HG02840 (cell line): Measurements from ENCODE around the gene EIF4B.
"Not testable (repeated sequence)": the region's sequence is repeated elsewhere in the genome, so short reads cannot be mapped to it uniquely, and the experiment has no call there.

Source experiments
- ATAC-seq: cut with Tn5 transposase; IDR thresholded peaks from one replicate; pipeline ENCODE4 v1.9.1; 2021; ENCODE audit warnings: mild to moderate bottlenecking, moderate library complexity, moderate number of reproducible peaks; ENCODE audit not compliant: unreplicated experiment, low FRiP score

Gene EIF4B, protein sequence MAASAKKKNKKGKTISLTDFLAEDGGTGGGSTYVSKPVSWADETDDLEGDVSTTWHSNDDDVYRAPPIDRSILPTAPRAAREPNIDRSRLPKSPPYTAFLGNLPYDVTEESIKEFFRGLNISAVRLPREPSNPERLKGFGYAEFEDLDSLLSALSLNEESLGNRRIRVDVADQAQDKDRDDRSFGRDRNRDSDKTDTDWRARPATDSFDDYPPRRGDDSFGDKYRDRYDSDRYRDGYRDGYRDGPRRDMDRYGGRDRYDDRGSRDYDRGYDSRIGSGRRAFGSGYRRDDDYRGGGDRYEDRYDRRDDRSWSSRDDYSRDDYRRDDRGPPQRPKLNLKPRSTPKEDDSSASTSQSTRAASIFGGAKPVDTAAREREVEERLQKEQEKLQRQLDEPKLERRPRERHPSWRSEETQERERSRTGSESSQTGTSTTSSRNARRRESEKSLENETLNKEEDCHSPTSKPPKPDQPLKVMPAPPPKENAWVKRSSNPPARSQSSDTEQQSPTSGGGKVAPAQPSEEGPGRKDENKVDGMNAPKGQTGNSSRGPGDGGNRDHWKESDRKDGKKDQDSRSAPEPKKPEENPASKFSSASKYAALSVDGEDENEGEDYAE

GRCh38 chr12:53005986-53006809 lies at the start of gene EIF4B:
EIF4B (plus strand) TSS chr12:53006456; CDS start chr12:53006484, 28 bp downstream.
- ATAC-seq, result peak; percentile 75

- ATAC-seq, result no peak
Observed at GRCh38 chr12:52956987-52957386, 49.3 kb upstream of the EIF4B start.

GRCh38 chr12:52964556-52965336 lies 41.5 kb upstream of the EIF4B start:
- ATAC-seq, result no peak

- no peak for ATAC-seq
Observed at GRCh38 chr12:52965337-52965731, 40.9 kb upstream of the EIF4B start.

DNA sequence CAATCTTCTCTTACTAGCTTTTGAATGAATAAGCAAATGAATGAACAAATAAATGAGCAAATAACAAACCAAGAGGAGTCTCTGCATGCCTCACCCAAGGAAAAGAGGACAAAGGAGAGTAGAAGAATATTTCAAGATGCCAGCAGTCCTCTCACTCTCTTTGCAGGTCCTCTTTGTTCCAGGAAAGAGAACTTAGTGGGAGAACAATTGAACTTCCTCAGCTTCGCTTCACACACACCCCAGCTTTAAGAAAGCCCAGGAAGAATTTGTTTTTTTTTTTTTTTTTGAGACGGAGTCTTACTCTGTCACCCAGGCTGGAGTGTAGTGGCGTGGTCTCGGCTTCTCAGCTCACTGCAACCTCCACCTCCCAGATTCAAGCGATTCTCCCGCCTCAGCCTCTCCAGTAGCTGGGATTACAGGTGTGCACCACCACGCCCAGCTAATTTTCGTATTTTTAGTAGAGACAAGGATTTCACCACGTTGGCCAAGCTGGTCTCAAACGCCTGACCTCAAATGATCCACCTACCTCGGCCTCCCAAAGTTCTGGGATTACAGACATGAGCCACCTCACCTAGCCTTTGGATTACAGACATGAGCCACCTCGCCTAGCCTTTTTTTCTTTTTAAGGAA lies 37.0 kb upstream of the EIF4B start:
- no peak for ATAC-seq

DNA sequence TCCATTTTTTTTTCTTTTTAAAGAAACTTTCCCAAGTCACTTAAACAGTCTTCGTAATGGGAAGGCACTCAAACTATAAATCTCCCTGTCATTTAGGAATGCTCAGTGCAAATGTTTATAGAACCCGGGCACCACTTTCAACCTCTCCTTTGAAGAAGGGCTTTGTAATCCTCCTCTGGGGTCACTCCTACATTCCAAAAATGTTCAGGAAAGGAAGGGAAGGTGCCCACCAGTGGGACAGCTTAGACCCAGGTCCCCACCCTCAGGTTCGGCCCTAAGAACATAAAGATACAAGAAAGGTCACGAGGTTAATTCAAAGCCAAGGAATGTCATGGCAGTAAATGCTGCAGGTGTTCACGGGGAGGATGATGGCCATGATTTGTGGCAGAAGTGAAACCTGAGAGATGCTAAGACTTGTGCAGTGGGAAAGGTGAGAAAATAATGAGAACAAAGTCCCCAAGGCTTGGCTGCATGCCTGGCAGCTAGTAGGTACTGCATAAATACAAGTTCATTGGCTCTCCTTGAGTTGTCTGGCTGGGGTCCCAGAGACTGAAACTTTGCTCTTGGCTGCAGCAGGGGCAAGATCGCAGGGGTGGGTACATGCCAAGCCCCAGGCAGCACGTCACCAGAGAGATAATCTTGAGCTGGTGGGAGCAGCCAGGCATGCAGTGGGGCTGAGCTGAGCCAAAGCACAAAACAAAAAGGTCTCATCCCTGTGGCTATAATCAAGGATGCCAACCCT lies 36.3 kb upstream of the EIF4B start:
- ATAC-seq, result no peak

GRCh38 chr12:52971679-52972329 lies 34.5 kb upstream of the EIF4B start:
- no peak for ATAC-seq

DNA sequence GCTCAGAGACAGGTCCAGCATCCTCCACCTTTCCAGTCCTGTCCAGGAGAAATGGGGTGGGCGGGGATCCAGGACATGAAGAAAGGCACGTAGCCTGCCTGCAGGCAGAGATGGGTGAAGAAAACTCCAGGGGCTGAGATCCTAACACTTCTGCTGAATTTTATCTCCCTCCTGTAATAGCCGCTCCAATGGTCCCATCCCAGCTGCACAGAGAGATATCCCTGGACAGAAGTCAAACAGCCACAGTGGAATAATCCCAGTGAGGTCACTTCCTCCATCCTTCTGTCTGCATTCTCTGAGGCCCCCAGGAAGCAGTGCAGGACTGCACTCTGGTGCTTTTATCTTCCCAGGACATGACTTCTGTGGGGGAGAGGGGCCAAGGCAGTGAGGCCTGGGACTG lies 31.1 kb upstream of the EIF4B start:
- ATAC-seq, result no peak

DNA sequence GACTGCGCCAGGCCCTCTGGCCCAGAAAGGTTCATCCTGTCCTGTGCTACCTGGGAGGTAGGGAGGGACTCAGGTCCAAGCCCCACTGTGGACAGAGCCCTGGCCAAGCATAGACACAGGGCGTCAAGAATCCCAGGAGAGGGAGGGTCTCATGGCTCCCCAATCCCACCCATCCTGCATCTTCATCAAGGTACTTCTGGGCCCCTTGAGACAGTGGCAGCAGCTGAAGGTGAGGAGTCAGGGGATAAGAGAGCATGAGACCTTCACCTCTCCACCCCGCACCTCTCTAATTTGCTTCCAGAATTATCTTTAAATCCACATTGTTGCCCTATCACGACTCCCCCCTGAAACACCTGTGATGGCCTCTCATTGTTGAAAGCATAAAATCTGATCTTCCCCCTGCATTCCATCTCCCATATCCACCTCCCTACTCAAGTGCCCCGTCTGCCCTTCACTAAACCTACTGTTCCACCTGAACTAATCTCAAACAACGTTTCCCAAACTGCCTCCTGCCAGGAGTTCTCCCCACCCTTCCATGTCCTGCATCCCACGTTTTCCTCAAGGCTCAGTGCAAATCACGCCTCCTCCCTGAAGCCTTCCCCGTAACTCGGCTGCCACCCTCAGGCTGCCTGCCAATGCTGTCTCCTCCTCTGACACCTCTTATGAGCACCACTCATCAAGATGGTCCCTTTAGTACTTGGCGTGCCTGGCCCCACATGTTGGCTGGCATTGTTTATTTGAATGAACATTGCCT lies 30.3 kb upstream of the EIF4B start:
- no peak for ATAC-seq

GRCh38 chr12:52976574-52977071 lies 29.6 kb upstream of the EIF4B start:
- no peak for ATAC-seq

- ATAC-seq, result no peak
Observed at GRCh38 chr12:52977170-52977569, 29.1 kb upstream of the EIF4B start.

GRCh38 chr12:52980096-52980649 lies 26.1 kb upstream of the EIF4B start:
- no peak for ATAC-seq

DNA sequence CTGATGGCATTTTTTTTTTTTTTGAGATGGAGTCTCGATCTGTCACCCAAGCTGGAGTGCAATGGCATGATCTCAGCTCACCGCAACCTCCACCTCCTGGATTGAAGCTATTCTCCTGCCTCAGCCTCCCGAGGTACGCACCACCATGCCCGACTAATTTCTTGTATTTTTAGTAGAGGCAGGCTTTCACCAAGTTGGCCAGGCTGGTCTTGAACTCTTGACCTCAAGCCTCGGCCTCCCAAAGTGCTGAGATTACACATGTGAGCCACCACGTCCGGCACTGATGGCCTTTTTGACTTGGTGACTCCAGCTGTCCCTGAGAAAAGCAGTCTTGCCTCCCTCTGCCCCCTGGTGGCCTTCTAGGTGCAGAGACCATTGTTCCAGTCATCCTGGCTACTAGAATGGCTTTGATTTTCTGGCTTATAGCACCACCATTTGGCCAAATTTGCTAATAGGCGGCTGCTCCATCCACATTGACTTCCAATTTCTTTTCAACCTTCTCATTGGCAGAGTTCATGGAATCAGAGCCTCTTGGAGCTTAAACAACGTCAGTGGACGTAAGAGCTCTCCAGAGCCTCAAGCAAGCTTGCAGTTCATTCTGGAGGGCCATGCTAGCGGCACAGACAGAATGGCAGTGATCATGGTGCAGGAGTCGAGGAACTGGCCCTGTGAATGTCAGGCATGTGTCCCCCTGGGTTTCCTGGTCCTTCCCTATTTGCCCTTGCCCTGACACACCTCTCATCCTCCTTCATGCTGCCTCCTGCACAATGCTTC lies 25.4 kb upstream of the EIF4B start:
- peak; percentile 65 for ATAC-seq

DNA sequence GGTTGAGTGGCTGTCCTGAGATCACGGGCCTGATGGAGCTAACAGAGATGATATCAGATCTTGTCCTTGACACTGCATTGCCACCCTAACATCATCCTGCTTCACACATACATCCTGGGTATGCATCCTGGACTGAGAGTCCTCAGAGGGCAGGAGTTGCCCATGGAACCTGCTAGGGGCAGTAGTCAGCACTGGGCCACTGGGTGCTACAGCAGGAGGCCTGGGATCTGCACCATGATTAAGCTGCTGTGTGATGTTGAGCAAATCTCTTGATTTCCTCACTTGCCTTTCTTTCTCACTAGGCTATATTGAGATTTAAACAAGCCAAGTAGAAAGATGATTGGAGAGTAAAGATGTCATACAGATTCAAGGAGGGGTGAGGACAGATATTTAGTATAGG lies 22.1 kb upstream of the EIF4B start:
- no peak for ATAC-seq

GRCh38 chr12:52988898-52989297 lies 17.4 kb upstream of the EIF4B start:
- no peak for ATAC-seq

- no peak for ATAC-seq
Observed at GRCh38 chr12:52990206-52990605, 16.1 kb upstream of the EIF4B start.

- ATAC-seq, result not testable (repeated sequence)
Observed at GRCh38 chr12:52992240-52992639, 14.0 kb upstream of the EIF4B start.
